ENCODE results near the gene CALN1.

GRCh38 chr7:72447465-72448204, 35.5 kb upstream of the CALN1 start:
- no peak for TF ChIP-seq CTCF (IDR thresholded peaks at IDR 0.05; ENCODE audit: low read depth, low read length, missing input control)
- no peak for TF ChIP-seq RAD21 (IDR thresholded peaks at IDR 0.05)
- TF ChIP-seq TAF1 (conservative IDR thresholded peaks at IDR 0.05): no peak
- no peak for TF ChIP-seq JUND (IDR thresholded peaks at IDR 0.05)
- TF ChIP-seq REST (IDR thresholded peaks at IDR 0.05): no peak
- TF ChIP-seq RXRA (IDR thresholded peaks at IDR 0.05): no peak
- no peak for TF ChIP-seq EGR1 (IDR thresholded peaks at IDR 0.05; ENCODE audit: low read depth in 2 of 2)
- TF ChIP-seq, protein P1, sequence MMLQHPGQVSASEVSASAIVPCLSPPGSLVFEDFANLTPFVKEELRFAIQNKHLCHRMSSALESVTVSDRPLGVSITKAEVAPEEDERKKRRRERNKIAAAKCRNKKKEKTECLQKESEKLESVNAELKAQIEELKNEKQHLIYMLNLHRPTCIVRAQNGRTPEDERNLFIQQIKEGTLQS (IDR thresholded peaks at IDR 0.05): no peak
- TF ChIP-seq ZBTB33 (IDR thresholded peaks at IDR 0.05): no peak

Data from liver (tissue), 3 donors.